ENCODE results near the gene ZP1. TPM values are rescaled to one million over a fixed set of nuclear protein-coding genes. Genes with fewer than 3 reads are reported as not detected.

The ZP1 gene
- total and polyA plus RNA-seq, 2 experiments from 2014 or later, result not detected

- TF ChIP-seq ZNF462 (CRISPR knock-in tag; IDR thresholded peaks at IDR 0.05), result no peak
- no peak for TF ChIP-seq ETS1 (IDR thresholded peaks at IDR 0.05)
- TF ChIP-seq STAT1 (IDR thresholded peaks at IDR 0.05; ENCODE audit: unreplicated experiment), result no peak
- no peak for TF ChIP-seq EZH2 (IDR thresholded peaks at IDR 0.05; ENCODE audit: low read depth, unreplicated experiment)
- no peak for TF ChIP-seq REST (IDR thresholded peaks at IDR 0.05; ENCODE audit: unreplicated experiment)
- no peak for TF ChIP-seq ZNF114 (CRISPR knock-in tag; IDR thresholded peaks at IDR 0.05)
- no peak for TF ChIP-seq JUNB (IDR thresholded peaks at IDR 0.05; ENCODE audit: unreplicated experiment)
- TF ChIP-seq CREB1 (CRISPR knock-in tag; IDR thresholded peaks at IDR 0.05; ENCODE audit: low read depth), result no peak
- TF ChIP-seq NANOG (IDR thresholded peaks at IDR 0.05; ENCODE audit: borderline replicate concordance), result no peak
Measured at GRCh38 chr11:60863550-60864521, 3.5 kb upstream of the ZP1 start (continued).

Data from GM23338 (cell line).